HG02852 (cell line): ENCODE data around the gene LCTL.
"Not testable (repeated sequence)": the region's sequence is repeated elsewhere in the genome, so short reads cannot be mapped to it uniquely, and the experiment has no call there.

ENCODE experiments used
- ATAC-seq: cut with Tn5 transposase; IDR thresholded peaks from one replicate; pipeline ENCODE4 v1.9.1; 2021; ENCODE audit warnings: mild to moderate bottlenecking, moderate library complexity; ENCODE audit not compliant: unreplicated experiment

The LCTL gene

GRCh38 chr15:66503780-66504562 lies 61.8 kb downstream of the LCTL start:
- no peak for ATAC-seq

GRCh38 chr15:66503041-66503648 lies 62.7 kb downstream of the LCTL start:
- not testable (repeated sequence) for ATAC-seq

GRCh38 chr15:66502491-66502890 lies 63.3 kb downstream of the LCTL start:
- no peak for ATAC-seq

GRCh38 chr15:66500346-66500745 lies 65.5 kb downstream of the LCTL start:
- not testable (repeated sequence) for ATAC-seq

DNA sequence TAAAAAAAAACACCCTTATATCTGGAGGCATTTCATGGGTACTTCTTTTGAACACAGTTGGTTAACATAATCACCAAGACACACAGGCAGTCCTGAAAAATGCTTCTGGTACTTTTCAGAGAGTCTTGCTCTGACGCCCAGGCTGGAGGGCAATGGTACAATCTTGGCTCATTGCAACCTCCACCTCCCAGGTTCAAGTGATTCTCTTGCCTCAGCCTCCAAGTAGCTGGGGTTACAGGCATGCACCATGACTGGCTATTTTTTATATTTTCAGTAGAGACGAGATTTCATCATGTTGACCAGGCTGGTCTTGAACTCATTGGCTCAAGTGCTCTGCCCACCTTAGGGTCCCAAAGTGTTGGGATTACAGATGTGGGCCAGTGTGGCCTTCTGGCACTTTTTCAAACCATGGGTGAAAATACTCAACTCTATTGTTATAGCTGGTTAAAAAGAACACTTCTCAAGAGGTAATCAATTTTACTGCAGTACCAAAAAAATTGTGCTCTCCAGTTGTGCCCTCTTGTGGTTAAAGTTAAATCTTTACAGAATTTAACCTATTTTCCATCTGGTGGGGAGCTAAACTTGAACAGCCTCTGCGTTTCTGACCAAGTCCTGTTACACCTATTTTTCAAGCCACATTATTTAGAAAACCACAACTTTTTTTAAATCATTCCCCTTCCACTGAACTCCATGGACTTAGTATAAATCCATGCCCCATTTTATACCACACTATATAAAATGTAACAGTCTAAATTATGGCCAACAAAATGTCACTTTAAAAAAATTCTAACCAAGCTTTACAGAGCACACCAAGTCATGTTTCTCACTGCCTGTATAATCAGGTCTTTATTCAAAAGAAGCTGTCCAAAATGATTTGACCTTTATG lies 67.1 kb downstream of the LCTL start:
- ATAC-seq, result no peak
